IMR-90 (cell line): ENCODE results near the gene ARMC9. TPM values are rescaled to one million over a fixed set of nuclear protein-coding genes. Genes with fewer than 3 reads are reported as not detected.

ENCODE experiments used
- ATAC-seq: fragments of 200-7000 bp; cut with Tn5 transposase; 2 replicates; pipeline ENCODE4 v1.9.1; 2020; ENCODE audit warnings: low read depth, mild to moderate bottlenecking, moderate library complexity
- BruUV-seq: library from RNA; stranded (reverse); fragments of 400-500 nt; replicated peaks from 2 replicates; lab custom pipeline; 2021; lab: Mats Ljungman, UMichigan
- CTCF ChIA-PET: fragments of 300-600 bp; formaldehyde crosslinking; extraction: SDS; loops from one replicate; lab custom pipeline; 2021; ENCODE audit warnings: antibody characterized with exemption; lab: Yijun Ruan, JAX
- POLR2A ChIA-PET: fragments of 300-600 bp; sonication (Branson Sonifier 250); formaldehyde crosslinking; loops from one replicate; lab custom pipeline; 2022; ENCODE audit warnings: antibody characterized with exemption; ENCODE audit not compliant: unreplicated experiment; lab: Charles Lee
- DNase-seq: peaks from one replicate; pipeline ENCODE4 v3.0.0; 2013
- H2AFZ ChIP-seq: replicated peaks from 2 replicates; pipeline ENCODE3; 2013; ENCODE audit warnings: low read length, mild to moderate bottlenecking; ENCODE audit not compliant: poor library complexity
- H2AK5ac ChIP-seq: 2 replicates; pipeline ENCODE4 v1.6.1; 2013; ENCODE audit warnings: low read depth, low read length, inconsistent platforms
- H2AK9ac ChIP-seq: replicated peaks from 2 replicates; pipeline ENCODE3; 2013; ENCODE audit warnings: mild to moderate bottlenecking, low read depth, low read length, moderate library complexity; ENCODE audit not compliant: poor library complexity
- H2BK120ac ChIP-seq: 2 replicates; pipeline ENCODE4 v1.6.1; 2013; ENCODE audit warnings: low read depth, low read length, inconsistent platforms
- H2BK15ac ChIP-seq: 3 replicates; pipeline ENCODE4 v1.6.1; 2013; ENCODE audit warnings: low read depth, low read length, inconsistent platforms
- H2BK20ac ChIP-seq: 2 replicates; pipeline ENCODE4 v1.6.1; 2013; ENCODE audit warnings: low read depth, mild to moderate bottlenecking, inconsistent platforms, low read length, moderate library complexity
- H2BK5ac ChIP-seq: 2 replicates; pipeline ENCODE4 v1.6.1; 2013; ENCODE audit warnings: mild to moderate bottlenecking, low read depth, low read length, inconsistent platforms; ENCODE audit not compliant: poor library complexity, severe bottlenecking
- H3K14ac ChIP-seq: replicated peaks from 2 replicates; pipeline ENCODE4 v1.6.1; 2013; ENCODE audit warnings: low read depth, low read length, inconsistent platforms
- H3K18ac ChIP-seq: 2 replicates; pipeline ENCODE4 v1.6.1; 2013; ENCODE audit warnings: low read depth, low read length, control low read depth
- H3K23ac ChIP-seq: 2 replicates; pipeline ENCODE4 v1.6.1; 2013; ENCODE audit warnings: low read depth, low read length, inconsistent platforms
- H3K27ac ChIP-seq: 2 replicates; pipeline ENCODE4 v1.5.1; 2013; ENCODE audit warnings: mild to moderate bottlenecking, control low read depth, low read length; ENCODE audit not compliant: insufficient read depth
- H3K27me3 ChIP-seq: 2 replicates; pipeline ENCODE4 v1.6.1; 2013; ENCODE audit warnings: low read length; ENCODE audit not compliant: control insufficient read depth, insufficient read depth
- H3K36me3 ChIP-seq: 2 replicates; pipeline ENCODE4 v1.6.1; 2013; ENCODE audit warnings: low read length, mixed read lengths; ENCODE audit not compliant: control insufficient read depth, insufficient read depth
- H3K4ac ChIP-seq: 2 replicates; pipeline ENCODE4 v1.6.1; 2013; ENCODE audit warnings: low read depth, low read length, inconsistent platforms
- H3K4me1 ChIP-seq: 2 replicates; pipeline ENCODE4 v1.6.1; 2013; ENCODE audit warnings: low read length, mixed read lengths; ENCODE audit not compliant: control insufficient read depth, insufficient read depth
- H3K4me2 ChIP-seq: 2 replicates; pipeline ENCODE4 v1.6.1; 2013; ENCODE audit warnings: low read depth, mild to moderate bottlenecking, control low read depth, low read length, moderate library complexity
- H3K4me3 ChIP-seq: 2 replicates; pipeline ENCODE4 v1.5.1; 2013; ENCODE audit warnings: low read depth, mild to moderate bottlenecking, control low read depth, low read length, moderate library complexity; ENCODE audit not compliant: insufficient read depth
- H3K56ac ChIP-seq: 2 replicates; pipeline ENCODE4 v1.6.1; 2013; ENCODE audit warnings: low read length, inconsistent platforms; ENCODE audit not compliant: insufficient read depth; ENCODE audit errors: extremely low read depth
- H3K79me1 ChIP-seq, 2 experiments: 2 replicates each; pipeline ENCODE4 v1.6.1; 2013; ENCODE audit warnings: low read length in 2 of 2, inconsistent platforms in 1 of 2, low read depth in 1 of 2
- H3K9ac ChIP-seq: 2 replicates; pipeline ENCODE4 v1.6.1; 2013; ENCODE audit warnings: low read depth, low read length, control low read depth
- H3K9me1 ChIP-seq: 2 replicates; pipeline ENCODE4 v1.6.1; 2013; ENCODE audit warnings: low read length, inconsistent platforms; ENCODE audit not compliant: insufficient read depth
- H3K9me3 ChIP-seq: 2 replicates; pipeline ENCODE4 v1.6.1; 2013; ENCODE audit warnings: low read length; ENCODE audit not compliant: control insufficient read depth, insufficient read depth
- H4K20me1 ChIP-seq: 2 replicates; pipeline ENCODE4 v1.6.1; 2013; ENCODE audit warnings: low read length, inconsistent platforms; ENCODE audit not compliant: insufficient read depth
- H4K5ac ChIP-seq: 2 replicates; pipeline ENCODE4 v1.6.1; 2013; ENCODE audit warnings: mild to moderate bottlenecking, low read depth, low read length, control low read depth
- H4K8ac ChIP-seq, 2 experiments: 2 replicates each; pipeline ENCODE4 v1.6.1; 2013; ENCODE audit warnings: low read depth in 2 of 2, low read length in 2 of 2, control low read depth in 1 of 2, inconsistent platforms in 1 of 2
- H4K91ac ChIP-seq: 2 replicates; pipeline ENCODE4 v1.6.1; 2013; ENCODE audit warnings: low read depth, low read length, inconsistent platforms; ENCODE audit not compliant: insufficient read depth
- BHLHE40 ChIP-seq: fragments of 150-350 bp; IDR thresholded peaks from 2 replicates; pipeline ENCODE4 v1.6.1; 2016; ENCODE audit warnings: mild to moderate bottlenecking, low read depth, low read length
- CEBPB ChIP-seq: IDR thresholded peaks from 2 replicates; pipeline ENCODE4 v1.6.1; 2012; ENCODE audit warnings: low read depth, low read length, improper control_type of control experiment
- CHD1 ChIP-seq: IDR thresholded peaks from 2 replicates; pipeline ENCODE4 v1.6.1; 2012; ENCODE audit warnings: low read depth, low read length, improper control_type of control experiment
- CTCF ChIP-seq: conservative IDR thresholded peaks from 2 replicates; pipeline ENCODE4 v1.5.1; 2012; ENCODE audit warnings: mild to moderate bottlenecking, low read depth, low read length, improper control_type of control experiment
- ELK1 ChIP-seq: fragments of 150-350 bp; IDR thresholded peaks from 2 replicates; pipeline ENCODE4 v1.6.1; 2016; ENCODE audit warnings: low read depth, mild to moderate bottlenecking, low read length, moderate library complexity, borderline replicate concordance
- MAFK ChIP-seq: IDR thresholded peaks from 2 replicates; pipeline ENCODE4 v1.6.1; 2012; ENCODE audit warnings: low read depth, low read length, improper control_type of control experiment
- MAZ ChIP-seq: IDR thresholded peaks from 2 replicates; pipeline ENCODE4 v1.6.1; 2012; ENCODE audit warnings: low read depth, mild to moderate bottlenecking, low read length, improper control_type of control experiment, moderate library complexity, borderline replicate concordance
- POLR2A ChIP-seq: IDR thresholded peaks from 2 replicates; pipeline ENCODE4 v1.6.1; 2012; ENCODE audit warnings: mild to moderate bottlenecking, low read depth, low read length
- RCOR1 ChIP-seq: IDR thresholded peaks from 2 replicates; pipeline ENCODE4 v1.6.1; 2012; ENCODE audit warnings: mild to moderate bottlenecking, low read length, improper control_type of control experiment; ENCODE audit not compliant: insufficient replicate concordance
- SMC3 ChIP-seq: fragments of 150-350 bp; IDR thresholded peaks from 2 replicates; pipeline ENCODE4 v1.6.1; 2016; ENCODE audit warnings: low read depth, mild to moderate bottlenecking, antibody characterized with exemption, low read length, moderate library complexity
- USF2 ChIP-seq: fragments of 150-350 bp; IDR thresholded peaks from 2 replicates; pipeline ENCODE4 v1.6.1; 2017; ENCODE audit warnings: mild to moderate bottlenecking, antibody characterized with exemption, low read length, low read depth
- WGBS, 2 experiments: methylation state at CpG; one replicate each; pipeline versions ENCODE4 v1.1.5 to v1.1.7; 2013; ENCODE audit warnings: missing lambda C conversion rate in 2 of 2; ENCODE audit not compliant: insufficient read length in 1 of 2; ENCODE audit errors: extremely low coverage in 2 of 2; 5-methylcytosine and 5-hydroxymethylcytosine counted together
- dilution Hi-C: fragments of 300-500 bp; cut with HindIII; formaldehyde crosslinking; loops from one replicate; pipeline ENCODE4 v1.14.3; 2018; ENCODE audit warnings: low sequenced_read_pairs; ENCODE audit not compliant: unreplicated experiment
- in situ Hi-C: fragments of 300-500 bp; cut with MboI; formaldehyde crosslinking; loops from 3 replicates; pipeline ENCODE4 v1.14.3; 2019; ENCODE audit warnings: low sequenced_read_pairs, inconsistent platforms, mixed read lengths
- intact Hi-C: fragments of 100-400 bp; cut with micrococcal nuclease; formaldehyde crosslinking; loops from 2 replicates; pipeline ENCODE4 v1.10.0; 2022
- polyA plus RNA-seq, 3 experiments: library from polyadenylated mRNA; depleted of rRNA; stranded (reverse); fragments of >200 nt; gene quantifications; 2 replicates each; pipeline ENCODE4 v1.2.3, GENCODE V29; 2012; ENCODE audit warnings: low replicate concordance in 1 of 3
- total RNA-seq: library from RNA; depleted of rRNA; stranded (reverse); fragments of >200 nt; gene quantifications from 2 replicates; pipeline ENCODE4 v1.2.3, GENCODE V29; 2012

The ARMC9 gene
- total and polyA plus RNA-seq, 2 of the 4 experiments (the other 2 are of a cell fraction) = 36.0 to 46.6 TPM

GRCh38 chr2:231319867-231320266 is 121.4 kb downstream of the ARMC9 start:
- Histone ChIP-seq H2BK120ac (no peak overlapping the region), H2BK5ac (no peak overlapping the region), H2BK15ac (no peak overlapping the region), H2AK5ac (no peak overlapping the region), H3K79me1 (no peaks in the 10 kb centered on the region; a peak in 1 of 4 replicates), H4K91ac (no peak overlapping the region), H4K8ac (no peak overlapping the region), H3K4ac (no peak overlapping the region), H3K9me1 (peaks cover 4% of the 10 kb centered on the region; the same call in 1 of the 2 replicates), H3K56ac (no peak overlapping the region), H3K23ac (no peak overlapping the region), H2BK20ac (no peak overlapping the region), H3K9ac (no peak overlapping the region), H4K20me1 (no peaks in the 10 kb centered on the region), H3K36me3 (peaks cover 6% of the 10 kb centered on the region), H3K4me2 (no peak overlapping the region), H2AFZ (no peak overlapping the region), H4K5ac (no peak overlapping the region), H3K9me3 (no peaks in the 10 kb centered on the region), H3K27ac (no peak overlapping the region), H3K4me3 (no peak overlapping the region), H3K27me3 (no peaks in the 10 kb centered on the region), H3K14ac (no peak overlapping the region), H2AK9ac (no peak overlapping the region), H3K4me1 (no peaks in the 10 kb centered on the region), H3K18ac (no peak overlapping the region)
- no peak for DNase-seq
- ChIA-PET POLR2A (interaction anchor here (0.5 kb wide), 1 partner anchor 486 kb away, joined by 3 read pairs; no protein-coding TSS in a partner anchor), CTCF (interaction anchor here (1.4 kb wide), 1 partner anchor 92 kb away, joined by 4 read pairs; no protein-coding TSS in a partner anchor)
- no TSS peak for BruUV-seq
- TF ChIP-seq SMC3 (no peak), USF2 (no peak), BHLHE40 (no peak), MAZ (no peak), MAFK (no peak), ELK1 (no peak), CHD1 (no peak), RCOR1 (no peak), POLR2A (no peak), CTCF (no peak), CEBPB (no peak)
- intact Hi-C loops = no loop called here
- in situ Hi-C loops = no loop called here
- dilution Hi-C loops = no loop called here
- no peak for ATAC-seq
- WGBS, 2 experiments = no CpG with 5 or more reads among the region's 1 CpG
